Keratinocyte (primary cell): ENCODE results near the gene NTN5. TPM values are rescaled to one million over a fixed set of nuclear protein-coding genes. Genes with fewer than 3 reads are reported as not detected.
"Not testable (repeated sequence)": the region's sequence is repeated elsewhere in the genome, so short reads cannot be mapped to it uniquely, and the experiment has no call there.

Experiments used
- DNase-seq: peaks from one replicate; pipeline ENCODE4 v3.0.0-alpha.2; 2011; ENCODE audit warnings: low read depth, missing footprints, low spot score
- FAIRE-seq: peaks from 2 replicates; lab custom pipeline; 2011; peaks lifted over from hg19 to GRCh38; lab: Jason Lieb, UNC
- H2AFZ ChIP-seq: 2 replicates; pipeline ENCODE4 v1.6.0; 2012; ENCODE audit warnings: low read length, control low read depth, inconsistent platforms; ENCODE audit not compliant: control insufficient read depth
- H3K27ac ChIP-seq: 2 replicates; pipeline ENCODE4 v1.5.1; 2011; ENCODE audit warnings: low read length; ENCODE audit not compliant: control insufficient read depth, insufficient read depth
- H3K27me3 ChIP-seq: 3 replicates; pipeline ENCODE4 v1.6.0; 2011; ENCODE audit warnings: low read length; ENCODE audit not compliant: control insufficient read depth, insufficient read depth; ENCODE audit errors: extremely low read depth
- H3K36me3 ChIP-seq, 2 experiments: 2 replicates in 1 of 2; 3 replicates in 1 of 2; pipeline ENCODE4 v1.5.1; 2011; ENCODE audit warnings: low read length in 2 of 2, mild to moderate bottlenecking in 1 of 2; ENCODE audit not compliant: control insufficient read depth in 2 of 2, insufficient read depth in 2 of 2; ENCODE audit errors: extremely low read depth in 1 of 2
- H3K4me1 ChIP-seq: 3 replicates; pipeline ENCODE4 v1.5.1; 2011; ENCODE audit warnings: low read length; ENCODE audit not compliant: control insufficient read depth, insufficient read depth; ENCODE audit errors: extremely low read depth
- H3K4me2 ChIP-seq: 3 replicates; pipeline ENCODE4 v1.6.0; 2011; ENCODE audit warnings: low read depth, low read length; ENCODE audit not compliant: control insufficient read depth, insufficient read depth; ENCODE audit errors: extremely low read depth
- H3K4me3 ChIP-seq, 3 experiments: fragments of 200-600 bp in 1 of 3; sonication (generic) in 1 of 3; 2 replicates in 2 of 3; 3 replicates in 1 of 3; pipeline ENCODE4 v1.5.1; 2011 to 2016; ENCODE audit warnings: low read length in 3 of 3, mild to moderate bottlenecking in 3 of 3, control low read depth in 2 of 3, inconsistent platforms in 1 of 3, low read depth in 1 of 3, mixed read lengths in 1 of 3, mixed run types in 1 of 3, moderate library complexity in 1 of 3; ENCODE audit not compliant: control insufficient read depth in 2 of 3, insufficient read depth in 2 of 3; ENCODE audit errors: extremely low read depth in 1 of 3
- H3K79me2 ChIP-seq: 2 replicates; pipeline ENCODE4 v1.6.0; 2012; ENCODE audit warnings: low read length; ENCODE audit not compliant: control insufficient read depth, insufficient read depth
- H3K9ac ChIP-seq: 3 replicates; pipeline ENCODE4 v1.6.0; 2011; ENCODE audit warnings: low read length; ENCODE audit not compliant: control insufficient read depth, insufficient read depth; ENCODE audit errors: extremely low read depth
- H3K9me1 ChIP-seq: 3 replicates; pipeline ENCODE4 v1.6.0; 2011; ENCODE audit warnings: low read length; ENCODE audit not compliant: control insufficient read depth, insufficient read depth; ENCODE audit errors: extremely low read depth
- H3K9me3 ChIP-seq: 2 replicates; pipeline ENCODE4 v1.5.1; 2012; ENCODE audit warnings: low read depth, low read length; ENCODE audit not compliant: control insufficient read depth
- H4K20me1 ChIP-seq: 3 replicates; pipeline ENCODE4 v1.6.0; 2011; ENCODE audit warnings: low read length; ENCODE audit not compliant: control insufficient read depth, insufficient read depth; ENCODE audit errors: extremely low read depth
- EZH2 ChIP-seq: IDR thresholded peaks from one replicate; pipeline ENCODE4 v1.6.1; 2012; ENCODE audit warnings: inconsistent platforms, mild to moderate bottlenecking, low read length, moderate library complexity
- dilution Hi-C: fragments of 300-500 bp; cut with MboI; formaldehyde crosslinking; loops from one replicate; pipeline ENCODE4 v1.7.0; 2020; ENCODE audit warnings: low sequenced_read_pairs; ENCODE audit not compliant: extremely low pct_ligation_motif_present
- polyA plus RNA-seq, 5 experiments: library from polyadenylated mRNA; depleted of rRNA in 3 of 5; stranded (reverse) in 3 of 5; stranded (forward) in 1 of 5; unstranded in 1 of 5; fragments of >200 nt; gene quantifications; 1 replicate in 1 of 5; 2 replicates in 3 of 5; 3 replicates in 1 of 5; pipeline versions ENCODE4 v1.2.1 to v1.2.3, GENCODE V29; 2011 to 2012; ENCODE audit warnings: missing spikeins in 2 of 5, low read depth in 1 of 5, low replicate concordance in 1 of 5
- TF ChIP-seq, protein P1 (sequence below), 3 experiments: IDR thresholded peaks in 1 of 3; conservative IDR thresholded peaks in 1 of 3; optimal IDR thresholded peaks in 1 of 3; 2 replicates in 2 of 3; 3 replicates in 1 of 3; pipeline versions ENCODE3 to v1.5.1; 2011; ENCODE audit warnings: low read length in 3 of 3, mild to moderate bottlenecking in 3 of 3, moderate library complexity in 2 of 3, control low read depth in 1 of 3, inconsistent platforms in 1 of 3; ENCODE audit not compliant: insufficient read depth in 2 of 3; ENCODE audit errors: extremely low read depth in 1 of 3

The NTN5 gene
- polyA plus RNA-seq, 1 donor (not counting 4 experiments of a cell fraction or from before 2014, with no cell fraction given): 0.07 TPM

DNA sequence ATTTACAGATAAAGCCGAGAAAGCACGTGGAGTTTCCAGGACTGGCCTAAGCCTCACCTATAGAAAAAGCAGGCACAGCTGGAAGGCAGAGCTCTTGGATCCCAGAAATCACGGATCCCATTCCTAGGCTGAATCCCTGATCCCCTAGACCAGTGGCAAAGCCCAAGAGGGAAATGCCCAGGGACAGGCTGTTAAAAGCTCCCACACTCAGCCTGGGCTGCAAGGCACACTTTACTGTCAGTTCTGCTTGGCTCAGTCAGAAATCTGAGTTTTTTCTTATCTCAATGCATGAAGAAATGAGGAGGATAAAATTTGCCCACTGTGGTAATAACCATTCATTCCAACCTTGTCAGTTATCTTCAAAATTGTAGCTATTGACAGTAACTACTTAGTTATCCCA, 15.0 kb upstream of the NTN5 start:
- dilution Hi-C loops: no loop called here
- no peaks in the 10 kb centered on the region for H3K4me1 ChIP-seq
- FAIRE-seq: no peak
- no peak overlapping the region for H3K4me2 ChIP-seq
- H3K36me3 ChIP-seq: no peaks in the 10 kb centered on the region
- DNase-seq: no peak
- H3K4me3 ChIP-seq: no peak overlapping the region
- H2AFZ ChIP-seq: no peak overlapping the region
- no peak for TF ChIP-seq EZH2
- TF ChIP-seq, protein P1, sequence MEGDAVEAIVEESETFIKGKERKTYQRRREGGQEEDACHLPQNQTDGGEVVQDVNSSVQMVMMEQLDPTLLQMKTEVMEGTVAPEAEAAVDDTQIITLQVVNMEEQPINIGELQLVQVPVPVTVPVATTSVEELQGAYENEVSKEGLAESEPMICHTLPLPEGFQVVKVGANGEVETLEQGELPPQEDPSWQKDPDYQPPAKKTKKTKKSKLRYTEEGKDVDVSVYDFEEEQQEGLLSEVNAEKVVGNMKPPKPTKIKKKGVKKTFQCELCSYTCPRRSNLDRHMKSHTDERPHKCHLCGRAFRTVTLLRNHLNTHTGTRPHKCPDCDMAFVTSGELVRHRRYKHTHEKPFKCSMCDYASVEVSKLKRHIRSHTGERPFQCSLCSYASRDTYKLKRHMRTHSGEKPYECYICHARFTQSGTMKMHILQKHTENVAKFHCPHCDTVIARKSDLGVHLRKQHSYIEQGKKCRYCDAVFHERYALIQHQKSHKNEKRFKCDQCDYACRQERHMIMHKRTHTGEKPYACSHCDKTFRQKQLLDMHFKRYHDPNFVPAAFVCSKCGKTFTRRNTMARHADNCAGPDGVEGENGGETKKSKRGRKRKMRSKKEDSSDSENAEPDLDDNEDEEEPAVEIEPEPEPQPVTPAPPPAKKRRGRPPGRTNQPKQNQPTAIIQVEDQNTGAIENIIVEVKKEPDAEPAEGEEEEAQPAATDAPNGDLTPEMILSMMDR (optimal IDR thresholded peaks at IDR 0.05 in 1 of 3, IDR thresholded peaks at IDR 0.05 in 1 of 3, conservative IDR thresholded peaks at IDR 0.05 in 1 of 3; ENCODE audit: extremely low read depth in 1 of 3, insufficient read depth in 2 of 3, low read length in 3 of 3): no peak
- H3K27me3 ChIP-seq: no peaks in the 10 kb centered on the region
- H3K9me3 ChIP-seq: no peaks in the 10 kb centered on the region
- H3K9me1 ChIP-seq: no peaks in the 10 kb centered on the region
- H4K20me1 ChIP-seq: no peaks in the 10 kb centered on the region
- H3K79me2 ChIP-seq: no peaks in the 10 kb centered on the region
- no peak overlapping the region for H3K9ac ChIP-seq
- H3K27ac ChIP-seq: no peak overlapping the region

DNA sequence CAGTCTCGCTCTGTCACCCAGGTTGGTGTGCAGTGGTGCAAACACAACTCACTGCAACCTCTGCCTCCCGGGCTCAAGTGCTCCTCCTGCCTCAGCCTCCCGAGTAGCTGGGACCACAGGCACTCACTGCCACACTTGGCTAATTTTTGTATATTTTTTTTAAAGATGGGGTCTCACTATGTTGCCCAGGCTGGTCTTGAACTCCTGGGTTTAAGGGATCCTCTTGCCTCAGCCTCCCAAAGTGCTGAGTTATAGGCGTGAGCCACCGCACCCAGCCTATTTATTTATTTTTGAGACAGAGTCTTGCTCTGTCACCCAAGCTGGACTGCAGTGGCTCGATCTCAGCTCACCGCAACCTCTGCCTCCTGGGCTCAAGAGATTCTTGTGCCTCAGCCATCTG, 13.8 kb upstream of the NTN5 start:
- H2AFZ ChIP-seq, dilution Hi-C loops, H4K20me1 ChIP-seq, H3K9me3 ChIP-seq, FAIRE-seq, H3K36me3 ChIP-seq, H3K4me1 ChIP-seq, H3K27me3 ChIP-seq, H3K9me1 ChIP-seq, H3K27ac ChIP-seq, H3K4me3 ChIP-seq, H3K79me2 ChIP-seq, H3K4me2 ChIP-seq, DNase-seq, H3K9ac ChIP-seq: not testable (repeated sequence)

DNA sequence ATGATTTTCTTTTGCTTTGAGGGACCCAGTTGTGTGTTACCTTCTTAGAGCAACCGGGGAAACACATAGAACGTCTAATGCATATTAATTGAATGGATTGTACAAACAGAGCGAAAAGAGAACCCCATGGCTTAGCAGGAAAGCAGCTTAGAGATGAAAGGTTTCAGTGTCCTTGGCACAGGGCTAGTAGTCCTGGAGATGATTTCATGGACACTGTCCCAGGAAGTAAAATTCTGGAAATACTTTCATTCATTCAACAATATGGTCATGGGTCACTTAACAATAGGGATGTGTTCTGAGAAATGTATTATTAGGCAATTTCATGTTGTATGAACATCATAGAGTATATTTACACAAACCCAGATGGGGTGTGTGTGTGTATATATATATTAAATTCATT, 13.3 kb upstream of the NTN5 start:
- Histone ChIP-seq H3K4me3 (no peak overlapping the region), H3K36me3 (no peaks in the 10 kb centered on the region), H3K4me1 (no peaks in the 10 kb centered on the region), H3K27ac (no peak overlapping the region), H3K9me1 (no peaks in the 10 kb centered on the region), H2AFZ (no peak overlapping the region), H3K27me3 (no peaks in the 10 kb centered on the region), H4K20me1 (no peaks in the 10 kb centered on the region), H3K9ac (no peak overlapping the region), H3K79me2 (no peaks in the 10 kb centered on the region), H3K4me2 (no peak overlapping the region), H3K9me3 (no peaks in the 10 kb centered on the region)
- DNase-seq (no peak), FAIRE-seq (no peak)
- dilution Hi-C loops: no loop called here
- TF ChIP-seq, protein P1 (optimal IDR thresholded peaks at IDR 0.05 in 1 of 3, IDR thresholded peaks at IDR 0.05 in 1 of 3, conservative IDR thresholded peaks at IDR 0.05 in 1 of 3; ENCODE audit: extremely low read depth in 1 of 3, insufficient read depth in 2 of 3, low read length in 3 of 3): no peak
- no peak for TF ChIP-seq EZH2
